ENCODE data around the gene YAP1. TPM values are rescaled to one million over a fixed set of nuclear protein-coding genes. Genes with fewer than 3 reads are reported as not detected.

The YAP1 gene
- total and polyA plus RNA-seq, 3 donors from 2014 or later: 44.2 to 144 (median 110) TPM

DNA sequence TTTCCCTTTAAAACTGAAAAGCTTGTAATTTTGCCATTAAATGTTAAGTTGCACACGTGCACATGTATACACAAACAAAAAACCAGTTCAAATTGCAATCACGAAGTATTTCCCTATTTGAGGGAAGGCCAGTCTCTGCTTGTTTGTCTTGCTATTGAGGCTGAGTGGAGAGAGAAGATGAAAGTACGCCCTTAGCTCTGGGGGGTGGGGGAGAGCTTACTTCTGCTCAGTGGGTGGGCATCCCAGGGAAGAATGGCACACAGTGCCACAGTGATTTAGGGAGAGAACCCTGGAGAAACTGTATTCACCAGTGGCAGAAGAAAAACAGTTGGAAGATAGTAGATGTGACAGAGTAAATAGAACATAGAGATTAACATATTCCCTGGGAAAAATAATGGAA is 8.7 kb downstream of the YAP1 start:
- H3K36me3 ChIP-seq (ENCODE audit: low read depth, missing control alignments): no peaks in the 10 kb centered on the region
- H3K27ac ChIP-seq: no peak overlapping the region
- DNase-seq: no peak
- H3K9me3 ChIP-seq: no peaks in the 10 kb centered on the region
- 51 to 59% methylated on average over 3 of the region's 3 CpGs for WGBS, 2 donors
- TF ChIP-seq POLR2A (IDR thresholded peaks at IDR 0.05): no peak
- TF ChIP-seq, protein P1, sequence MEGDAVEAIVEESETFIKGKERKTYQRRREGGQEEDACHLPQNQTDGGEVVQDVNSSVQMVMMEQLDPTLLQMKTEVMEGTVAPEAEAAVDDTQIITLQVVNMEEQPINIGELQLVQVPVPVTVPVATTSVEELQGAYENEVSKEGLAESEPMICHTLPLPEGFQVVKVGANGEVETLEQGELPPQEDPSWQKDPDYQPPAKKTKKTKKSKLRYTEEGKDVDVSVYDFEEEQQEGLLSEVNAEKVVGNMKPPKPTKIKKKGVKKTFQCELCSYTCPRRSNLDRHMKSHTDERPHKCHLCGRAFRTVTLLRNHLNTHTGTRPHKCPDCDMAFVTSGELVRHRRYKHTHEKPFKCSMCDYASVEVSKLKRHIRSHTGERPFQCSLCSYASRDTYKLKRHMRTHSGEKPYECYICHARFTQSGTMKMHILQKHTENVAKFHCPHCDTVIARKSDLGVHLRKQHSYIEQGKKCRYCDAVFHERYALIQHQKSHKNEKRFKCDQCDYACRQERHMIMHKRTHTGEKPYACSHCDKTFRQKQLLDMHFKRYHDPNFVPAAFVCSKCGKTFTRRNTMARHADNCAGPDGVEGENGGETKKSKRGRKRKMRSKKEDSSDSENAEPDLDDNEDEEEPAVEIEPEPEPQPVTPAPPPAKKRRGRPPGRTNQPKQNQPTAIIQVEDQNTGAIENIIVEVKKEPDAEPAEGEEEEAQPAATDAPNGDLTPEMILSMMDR (IDR thresholded peaks at IDR 0.05): no peak
- H3K27me3 ChIP-seq: no peaks in the 10 kb centered on the region
- H3K4me1 ChIP-seq: peaks cover 37% of the 10 kb centered on the region
- no peak overlapping the region for H3K4me3 ChIP-seq
- intact Hi-C loops (cut with DNase I; ENCODE audit: low total_unique reads): no loop called here

DNA sequence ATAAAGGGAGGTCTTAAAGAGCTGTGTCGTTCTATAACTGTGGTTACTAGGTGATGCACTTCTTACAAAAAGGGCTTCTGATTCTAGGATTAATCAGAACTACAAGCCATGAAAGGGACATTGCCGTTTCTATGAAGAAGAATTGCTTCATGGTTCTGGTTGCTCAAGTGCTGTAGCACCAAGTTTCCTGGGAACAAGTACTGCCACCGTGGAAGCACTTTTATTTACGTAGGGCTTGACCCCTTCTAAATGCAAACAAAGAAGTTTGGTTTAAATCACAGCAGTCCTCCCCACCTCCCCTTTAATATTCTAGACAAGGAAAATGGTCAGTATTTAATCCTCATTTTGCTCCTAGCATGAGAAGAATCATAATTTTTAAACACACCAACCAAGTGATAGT is 9.8 kb downstream of the YAP1 start:
- H3K4me1 ChIP-seq: peaks cover 33% of the 10 kb centered on the region
- no peak overlapping the region for H3K27ac ChIP-seq
- 63 to 73% methylated on average over 4 of the region's 4 CpGs for WGBS, 2 donors
- no peak overlapping the region for H3K4me3 ChIP-seq
- TF ChIP-seq POLR2A (IDR thresholded peaks at IDR 0.05): no peak
- intact Hi-C loops (cut with DNase I; ENCODE audit: low total_unique reads): no loop called here
- no peaks in the 10 kb centered on the region for H3K27me3 ChIP-seq
- H3K9me3 ChIP-seq: no peaks in the 10 kb centered on the region
- H3K36me3 ChIP-seq (ENCODE audit: low read depth, missing control alignments): no peaks in the 10 kb centered on the region
- no peak for DNase-seq

DNA sequence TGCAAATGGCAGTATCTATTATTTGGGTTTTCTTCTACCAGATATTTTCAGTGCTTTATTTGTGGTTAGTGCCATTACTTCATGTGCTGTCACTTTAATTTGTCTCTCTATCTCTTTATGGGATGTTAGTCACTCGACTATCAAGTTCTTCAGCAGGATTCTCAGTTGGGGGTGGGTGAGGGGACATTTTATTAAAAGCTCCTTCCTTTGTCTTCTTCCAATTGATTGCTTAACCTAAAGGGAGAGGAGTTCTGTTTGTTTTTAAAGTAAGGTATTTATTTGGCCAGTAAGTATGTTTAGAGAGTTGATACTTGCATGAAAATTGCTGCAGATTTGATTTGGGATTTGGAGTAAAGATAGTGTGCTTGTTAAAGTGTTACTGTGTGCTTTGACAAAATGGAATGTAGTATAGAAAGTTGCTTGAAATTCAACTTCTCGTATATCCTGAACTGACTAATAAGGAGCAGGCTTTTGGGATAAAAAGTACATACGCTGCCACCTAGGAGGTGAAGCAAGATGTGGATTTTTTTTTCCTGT is 10.3 kb downstream of the YAP1 start:
- no peak overlapping the region for H3K27ac ChIP-seq
- H3K36me3 ChIP-seq (ENCODE audit: low read depth, missing control alignments): no peaks in the 10 kb centered on the region
- intact Hi-C loops (cut with DNase I; ENCODE audit: low total_unique reads): no loop called here
- TF ChIP-seq, protein P1 (IDR thresholded peaks at IDR 0.05): no peak
- TF ChIP-seq POLR2A (IDR thresholded peaks at IDR 0.05): no peak
- H3K27me3 ChIP-seq: no peaks in the 10 kb centered on the region
- no peak for DNase-seq
- 70 to 75% methylated on average over 3 of the region's 3 CpGs for WGBS, 2 donors
- peaks cover 33% of the 10 kb centered on the region for H3K4me1 ChIP-seq
- H3K9me3 ChIP-seq: no peaks in the 10 kb centered on the region
- no peak overlapping the region for H3K4me3 ChIP-seq

DNA sequence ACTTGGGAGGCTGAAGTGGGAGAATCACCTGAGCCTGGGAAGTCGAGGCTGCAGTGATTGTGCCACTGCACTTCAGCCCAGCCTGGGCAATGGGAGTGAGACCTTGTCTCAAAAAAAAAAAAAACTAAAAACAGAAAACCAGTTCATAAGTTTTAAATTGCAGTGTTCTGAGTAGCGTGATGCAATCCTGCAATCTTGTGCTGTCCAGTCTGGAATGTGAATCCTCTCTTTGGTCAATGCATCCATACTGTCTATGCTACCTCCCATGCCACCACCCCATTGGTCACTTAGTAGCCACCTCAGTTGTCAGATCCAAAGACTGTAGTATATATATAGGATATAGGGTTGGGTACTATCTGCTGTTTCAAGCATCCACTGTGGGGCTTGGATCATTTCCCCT is 11.1 kb downstream of the YAP1 start:
- Histone ChIP-seq H3K36me3 (ENCODE audit: low read depth, missing control alignments) (no peaks in the 10 kb centered on the region), H3K27me3 (no peaks in the 10 kb centered on the region), H3K9me3 (no peaks in the 10 kb centered on the region), H3K27ac (no peak overlapping the region), H3K4me3 (no peak overlapping the region), H3K4me1 (peaks cover 28% of the 10 kb centered on the region)
- TF ChIP-seq POLR2A (IDR thresholded peaks at IDR 0.05): no peak
- TF ChIP-seq, protein P1 (IDR thresholded peaks at IDR 0.05): no peak
- DNase-seq: no peak
- intact Hi-C loops (cut with DNase I; ENCODE audit: low total_unique reads): no loop called here
- WGBS, 2 donors: 71 to 92% methylated on average over 2 of the region's 2 CpGs

DNA sequence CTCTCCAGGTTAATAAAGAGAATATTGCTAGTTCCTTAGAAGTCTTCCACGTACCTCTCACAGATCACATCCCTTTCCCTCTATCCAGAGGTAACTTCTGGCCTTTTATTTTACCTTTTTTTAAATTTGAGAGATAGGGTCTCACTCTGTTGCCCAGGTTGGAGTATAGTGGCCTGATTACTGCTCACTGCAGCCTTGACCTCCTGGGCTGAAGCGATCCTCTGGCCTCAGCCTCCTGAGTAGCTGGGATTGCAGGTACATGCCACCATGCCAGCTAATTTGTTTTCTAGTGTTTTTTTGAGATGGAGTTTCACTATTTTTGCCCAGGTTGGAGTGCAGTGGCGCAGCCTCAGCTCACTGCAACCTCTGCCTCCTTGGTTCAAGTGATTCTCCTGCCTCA is 24.4 kb downstream of the YAP1 start:
- WGBS, 2 donors: 95 to 98% methylated on average over 3 of the region's 3 CpGs
- intact Hi-C loops (cut with DNase I; ENCODE audit: low total_unique reads): no loop called here
- no peak for DNase-seq
- Histone ChIP-seq H3K36me3 (ENCODE audit: low read depth, missing control alignments) (no peaks in the 10 kb centered on the region), H3K27me3 (no peaks in the 10 kb centered on the region), H3K27ac (no peak overlapping the region), H3K4me1 (no peaks in the 10 kb centered on the region), H3K4me3 (no peak overlapping the region), H3K9me3 (no peaks in the 10 kb centered on the region)
- TF ChIP-seq POLR2A (IDR thresholded peaks at IDR 0.05): no peak
- TF ChIP-seq, protein P1 (IDR thresholded peaks at IDR 0.05): no peak
